HepG2 (cell line): ENCODE measurements around the gene COX6B1.
A peak's percentile ranks its signal among the peaks of the same experiment; 100 is the strongest.

Experiments used
- KDM4B ChIP-seq: sonication (generic); formaldehyde crosslinking; IDR thresholded peaks from 2 replicates; pipeline ENCODE4 v1.4.0; 2020; ENCODE audit warnings: missing genetic modification reagents
- POLR2A ChIP-seq, 2 experiments: IDR thresholded peaks; 2 replicates each; pipeline ENCODE4 v1.6.1; 2011; ENCODE audit warnings: low read depth in 2 of 2, low read length in 2 of 2, mild to moderate bottlenecking in 1 of 2, moderate library complexity in 1 of 2; ENCODE audit not compliant: insufficient read depth in 1 of 2
- U2AF1 ChIP-seq: fragments of 200-400 bp; formaldehyde crosslinking; optimal IDR thresholded peaks from 2 replicates; pipeline ENCODE3; 2017; ENCODE audit warnings: mild to moderate bottlenecking, low read depth, low read length
- ZKSCAN8 ChIP-seq: IDR thresholded peaks from 2 replicates; pipeline ENCODE4 v1.6.1; 2016; ENCODE audit warnings: borderline replicate concordance, missing genetic modification reagents, missing compliant biosample characterization
- TF ChIP-seq, protein P1 (sequence below): sonication (generic); formaldehyde crosslinking; IDR thresholded peaks from 2 replicates; pipeline ENCODE4 v1.5.0; 2020; ENCODE audit warnings: mild to moderate bottlenecking, missing genetic modification reagents, moderate library complexity

DNA sequence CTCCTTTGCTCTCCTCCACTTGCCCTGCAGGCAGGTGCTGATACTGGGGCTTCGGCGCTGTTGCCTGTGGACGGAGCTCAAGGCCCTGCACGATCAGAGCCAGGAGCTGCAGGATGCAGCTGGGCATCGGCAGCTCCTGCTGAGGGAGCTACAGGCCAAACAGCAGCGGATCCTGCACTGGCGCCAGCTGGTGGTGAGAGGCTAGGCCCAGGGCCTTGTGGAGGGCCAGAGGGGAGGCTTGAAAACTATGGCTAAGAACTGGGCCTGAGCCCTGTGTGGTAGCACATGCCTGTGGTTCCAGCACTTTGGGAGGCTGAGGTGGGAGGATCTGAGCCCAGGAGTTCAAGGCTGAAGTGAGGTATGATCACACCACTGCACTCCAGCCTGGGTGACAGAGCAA is 29.3 kb upstream of the COX6B1 start:
- no peak for TF ChIP-seq U2AF1
- TF ChIP-seq POLR2A (IDR thresholded peaks at IDR 0.05; ENCODE audit: insufficient read depth in 1 of 2, low read depth in 2 of 2, low read length in 2 of 2): no peak
- TF ChIP-seq, protein P1, sequence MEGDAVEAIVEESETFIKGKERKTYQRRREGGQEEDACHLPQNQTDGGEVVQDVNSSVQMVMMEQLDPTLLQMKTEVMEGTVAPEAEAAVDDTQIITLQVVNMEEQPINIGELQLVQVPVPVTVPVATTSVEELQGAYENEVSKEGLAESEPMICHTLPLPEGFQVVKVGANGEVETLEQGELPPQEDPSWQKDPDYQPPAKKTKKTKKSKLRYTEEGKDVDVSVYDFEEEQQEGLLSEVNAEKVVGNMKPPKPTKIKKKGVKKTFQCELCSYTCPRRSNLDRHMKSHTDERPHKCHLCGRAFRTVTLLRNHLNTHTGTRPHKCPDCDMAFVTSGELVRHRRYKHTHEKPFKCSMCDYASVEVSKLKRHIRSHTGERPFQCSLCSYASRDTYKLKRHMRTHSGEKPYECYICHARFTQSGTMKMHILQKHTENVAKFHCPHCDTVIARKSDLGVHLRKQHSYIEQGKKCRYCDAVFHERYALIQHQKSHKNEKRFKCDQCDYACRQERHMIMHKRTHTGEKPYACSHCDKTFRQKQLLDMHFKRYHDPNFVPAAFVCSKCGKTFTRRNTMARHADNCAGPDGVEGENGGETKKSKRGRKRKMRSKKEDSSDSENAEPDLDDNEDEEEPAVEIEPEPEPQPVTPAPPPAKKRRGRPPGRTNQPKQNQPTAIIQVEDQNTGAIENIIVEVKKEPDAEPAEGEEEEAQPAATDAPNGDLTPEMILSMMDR (CRISPR knock-in tag): peak; percentile 37
- no peak for TF ChIP-seq ZKSCAN8 (CRISPR knock-in tag)
- no peak for TF ChIP-seq KDM4B
